Heart left ventricle (tissue), 16 donors: Measurements from ENCODE around the gene SLC25A26. TPM values are rescaled to one million over a fixed set of nuclear protein-coding genes. Genes with fewer than 3 reads are reported as not detected.
"Not testable (repeated sequence)": the region's sequence is repeated elsewhere in the genome, so short reads cannot be mapped to it uniquely, and the experiment has no call there.

Experiments used
- ATAC-seq, 4 donors: fragments of 200-7000 bp; cut with Tn5 transposase; one replicate each; pipeline ENCODE4 v1.9.1; 2020 to 2022; ENCODE audit warnings: moderate library complexity in 4 of 4, mild to moderate bottlenecking in 3 of 4, moderate number of reproducible peaks in 1 of 4
- DNase-seq, 5 donors: peaks; one replicate each; pipeline ENCODE4 v3.0.0-alpha.2; 2020
- H3K27ac ChIP-seq, 12 donors: fragments of 200-600 bp; sonication (generic) in 4 of 12; one replicate each; pipeline versions ENCODE4 v1.5.0 to v1.8.0; 2016 to 2022; ENCODE audit warnings: mild to moderate bottlenecking in 2 of 12
- H3K27me3 ChIP-seq, 9 donors: fragments of 200-600 bp; sonication (generic) in 2 of 9; one replicate each; pipeline versions ENCODE4 v1.5.1 to v1.8.0; 2016 to 2022; ENCODE audit warnings: mild to moderate bottlenecking in 3 of 9
- H3K36me3 ChIP-seq, 9 donors: fragments of 200-600 bp; sonication (generic) in 2 of 9; one replicate each; pipeline versions ENCODE4 v1.5.0 to v1.8.0; 2018 to 2022; ENCODE audit warnings: mild to moderate bottlenecking in 2 of 9
- H3K4me1 ChIP-seq, 12 donors: fragments of 200-600 bp; sonication (generic) in 4 of 12; one replicate each; pipeline versions ENCODE4 v1.5.0 to v1.8.0; 2016 to 2022; ENCODE audit warnings: mild to moderate bottlenecking in 3 of 12
- H3K4me3 ChIP-seq, 12 donors: fragments of 200-600 bp; sonication (generic) in 4 of 12; one replicate each; pipeline versions ENCODE4 v1.5.0 to v1.8.0; 2017 to 2022; ENCODE audit warnings: mild to moderate bottlenecking in 9 of 12, moderate library complexity in 4 of 12
- H3K9me3 ChIP-seq, 12 donors: fragments of 200-600 bp; sonication (generic) in 4 of 12; one replicate each; pipeline versions ENCODE4 v1.5.0 to v1.8.0; 2016 to 2022; ENCODE audit warnings: mild to moderate bottlenecking in 1 of 12
- CTCF ChIP-seq, 12 donors: fragments of 200-600 bp; sonication (generic) in 4 of 12; IDR thresholded peaks; one replicate each; pipeline versions ENCODE4 v1.5.0 to v1.8.0; 2018 to 2022; ENCODE audit warnings: antibody characterized with exemption in 12 of 12, mild to moderate bottlenecking in 5 of 12
- POLR2A ChIP-seq, 2 donors: fragments of 450-650 bp; IDR thresholded peaks; one replicate each; pipeline ENCODE4 v1.6.1; 2017; ENCODE audit warnings: antibody characterized with exemption in 2 of 2, mild to moderate bottlenecking in 2 of 2, moderate library complexity in 2 of 2
- WGBS, 4 donors: extraction: QIAGEN DNeasy Blood & Tissue Kit in 2 of 4; methylation state at CpG; one replicate each; pipeline versions ENCODE4 v1.1.5 to v1.1.7; 2013 to 2018; 5-methylcytosine and 5-hydroxymethylcytosine counted together
- intact Hi-C, 10 donors: fragments of 100-400 bp; cut with DNase I; formaldehyde crosslinking; loops; one replicate each; pipeline versions ENCODE4 v1.11.1 to v1.14.2; 2022
- polyA plus RNA-seq, 2 donors: library from polyadenylated mRNA; stranded (reverse); fragments of 200-250 nt; gene quantifications; one replicate each; pipeline ENCODE4 v1.2.3, GENCODE V29; 2013
- total RNA-seq, 9 donors: library from RNA; depleted of rRNA in 2 of 9; stranded (reverse); fragments of >200 nt in 2 of 9; fragmentation: NEBNext Ultra II Directional in 3 of 9; extraction: Animal tissue kit (Norgen Biotek cat#: 25700) in 3 of 9; gene quantifications; one replicate each; pipeline versions ENCODE4 v1.1.0 to v1.2.4, GENCODE V29; 2016 to 2023
- donor health status: ischemic (EF 13 %, LVEDD 7.1; RV severe dilation, severe dysfunction).
- donor health status: healthy with polysubstance abuse.
- donor health status: DM: no; HTN: yes; CAD: no.
- donor health status: DM: no; HTN: no; CAD: no.
- donor health status: ischemic (EF 25% LVEDD 6.9; RV normal size, moderate dysfunction).
- donor health status: ischemic (EF 25% LVEDD 5.7; RV mildly dilated, moderate dysfunction).
- donor health status: healthy.
- donor health status: DM: yes; HTN: yes; CAD: no.
- donor health status: ischemic (EF 35%, LVEDD 5.7; RV mildly dilated, moderate dysfunction).
- donor health status: nonischemic (EF 11% LVEDD 7.7; RV severe dilation, severe dysfunction).
- donor health status: DM: yes; HTN: yes; CAD: no.
- donor health status: PGD.
- donor health status: ischemic (EF 29% LVEDD 5.4; RV normal size, mild dysfunction).
- donor health status: nonischemic (EF 23%, LVEDD 6.1; RV moderate dilation, normal function).

SLC25A26 gene
- total and polyA plus RNA-seq, 11 donors = 20.0 to 42.2 (median 25.4) TPM

- H3K4me3 ChIP-seq = no peak overlapping the region
- H3K27ac ChIP-seq = no peak overlapping the region
- no peaks in the 10 kb centered on the region for H3K36me3 ChIP-seq
- no peaks in the 10 kb centered on the region for H3K9me3 ChIP-seq
- H3K4me1 ChIP-seq = peaks cover 0 to 11% (median 0%) of the 10 kb centered on the region in 12 donors
- 89 to 95% (median 89%) methylated on average over 2 of the region's 2 CpGs for WGBS, 4 donors
- intact Hi-C loops = loop anchor here in 5 of 10 donors (10.0 kb wide), 2 partner anchors 214 to 234 kb away; partner anchors contain the start of gene LRIG1 (in 4 of the 5)
- no peak for TF ChIP-seq POLR2A (IDR thresholded peaks at IDR 0.05)
- no peak for TF ChIP-seq CTCF (IDR thresholded peaks at IDR 0.05)
- DNase-seq (no peak), ATAC-seq (no peak)
- no peaks in the 10 kb centered on the region for H3K27me3 ChIP-seq
Measured at GRCh38 chr3:66271231-66271630, 50.4 kb downstream of the SLC25A26 start.

GRCh38 chr3:66272016-66272415 lies 51.2 kb downstream of the SLC25A26 start:
- 95 to 98% (median 97%) methylated on average over 1 of the region's 1 CpG for WGBS, 4 donors
- Histone ChIP-seq H3K9me3 (no peaks in the 10 kb centered on the region), H3K4me3 (no peak overlapping the region), H3K36me3 (no peaks in the 10 kb centered on the region), H3K4me1 (peaks cover 0 to 14% (median 0%) of the 10 kb centered on the region in 12 donors), H3K27ac (no peak overlapping the region), H3K27me3 (no peaks in the 10 kb centered on the region)
- no peak for DNase-seq
- no peak for ATAC-seq
- no peak for TF ChIP-seq POLR2A (IDR thresholded peaks at IDR 0.05)
- TF ChIP-seq CTCF (IDR thresholded peaks at IDR 0.05) = no peak
- intact Hi-C loops = loop anchor here in 5 of 10 donors (10.0 kb wide), 2 partner anchors 213 to 233 kb away; partner anchors contain the start of gene LRIG1 (in 4 of the 5)

- intact Hi-C loops = loop anchor here in 8 of 10 donors (5.0 to 10.0 kb wide), 5 partner anchors 97 to 542 kb away; partner anchors contain the start of gene LRIG1 (in 4 of the 8)
- H3K9me3 ChIP-seq, H3K36me3 ChIP-seq, H3K27me3 ChIP-seq, H3K27ac ChIP-seq, DNase-seq, ATAC-seq, H3K4me3 ChIP-seq: not testable (repeated sequence)
- peaks cover 0 to 11% (median 0%) of the 10 kb centered on the region in 12 donors for H3K4me1 ChIP-seq
- WGBS, 4 donors = 95 to 98% (median 97%) methylated on average over 5 to 6 of the region's 6 CpGs
Measured at GRCh38 chr3:66274837-66275236, 54.0 kb downstream of the SLC25A26 start.

GRCh38 chr3:66276705-66277274 lies 56.0 kb downstream of the SLC25A26 start:
- no peaks in the 10 kb centered on the region for H3K36me3 ChIP-seq
- ATAC-seq = peak in 2 of 4 donors; percentile 42 to 64
- H3K4me1 ChIP-seq = peaks cover 0 to 5% (median 0%) of the 10 kb centered on the region in 12 donors
- 1 to 9% (median 5%) methylated on average over 3 of the region's 3 CpGs for WGBS, 4 donors
- no peaks in the 10 kb centered on the region for H3K27me3 ChIP-seq
- H3K27ac ChIP-seq = no peak overlapping the region
- no peaks in the 10 kb centered on the region for H3K9me3 ChIP-seq
- intact Hi-C loops = loop anchor here (1.0 to 10.0 kb wide), 10 partner anchors 96 to 546 kb away; partner anchors contain the start of gene LRIG1 (in 4 of the 10)
- TF ChIP-seq POLR2A (IDR thresholded peaks at IDR 0.05) (no peak), CTCF (IDR thresholded peaks at IDR 0.05) (peak; percentile 50 to 86 (median 71))
- peak in 3 of 5 donors; percentile 39 to 54 (median 41) for DNase-seq
- no peak overlapping the region for H3K4me3 ChIP-seq
